ENCODE measurements around the gene ZNF546.
A peak's percentile ranks its signal among the peaks of the same experiment; 100 is the strongest.

ZNF546 gene

GRCh38 chr19:39970675-39971379 is 26.0 kb upstream of the ZNF546 start, which contains the start of gene PSMC4:
Gene PSMC4 (plus strand): TSS chr19:39971165. CDS start chr19:39971203, 38 bp downstream.
- Mint-ChIP-seq H3K9me3 (no peaks in the 10 kb centered on the region), H3K27me3 (no peaks in the 10 kb centered on the region), H3K4me1 (ENCODE audit: low read depth) (peaks cover 48% of the 10 kb centered on the region), H3K36me3 (ENCODE audit: low read depth) (peaks cover 55% of the 10 kb centered on the region), H3K27ac (peak within 1 kb of the TSS; percentile 99), H3K4me3 (peak within 1 kb of the TSS; percentile 97)

GRCh38 chr19:39971380-39972035 is 25.4 kb upstream of the ZNF546 start:
- peak overlapping the region; percentile 99 for H3K27ac Mint-ChIP-seq
- H3K9me3 Mint-ChIP-seq = no peaks in the 10 kb centered on the region
- peak overlapping the region; percentile 97 for H3K4me3 Mint-ChIP-seq
- peaks cover 48% of the 10 kb centered on the region for H3K4me1 Mint-ChIP-seq (ENCODE audit: low read depth)
- H3K27me3 Mint-ChIP-seq = no peaks in the 10 kb centered on the region
- peaks cover 54% of the 10 kb centered on the region for H3K36me3 Mint-ChIP-seq (ENCODE audit: low read depth)

DNA sequence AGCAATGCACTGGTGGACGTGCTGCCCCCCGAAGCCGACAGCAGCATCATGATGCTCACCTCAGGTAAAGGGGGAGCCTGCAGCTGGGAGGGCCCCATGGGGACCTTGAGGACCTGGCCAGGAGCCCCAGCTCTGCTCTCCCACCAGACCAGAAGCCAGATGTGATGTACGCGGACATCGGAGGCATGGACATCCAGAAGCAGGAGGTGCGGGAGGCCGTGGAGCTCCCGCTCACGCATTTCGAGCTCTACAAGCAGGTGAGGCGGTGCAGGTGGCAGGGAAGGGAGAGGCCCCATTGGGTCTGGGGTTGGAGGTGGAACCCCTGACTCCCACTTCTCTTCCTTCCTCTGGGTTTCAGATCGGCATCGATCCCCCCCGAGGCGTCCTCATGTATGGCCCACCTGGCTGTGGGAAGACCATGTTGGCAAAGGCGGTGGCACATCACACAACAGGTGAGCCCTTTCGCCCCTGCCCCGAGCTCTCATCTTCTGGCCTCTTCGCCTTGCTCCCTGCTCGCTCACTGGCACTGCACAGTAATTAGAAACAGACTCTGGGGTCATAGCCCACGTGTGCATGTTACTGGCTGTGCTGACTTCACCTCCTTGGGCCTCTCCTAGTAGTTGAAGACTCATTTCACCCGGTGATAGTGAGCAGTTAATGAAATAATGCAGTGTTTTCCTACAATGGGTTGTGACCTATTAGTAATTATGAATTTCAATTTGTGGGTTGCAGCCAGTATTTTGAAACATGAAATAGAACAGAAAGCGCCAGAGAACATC is 22.3 kb upstream of the ZNF546 start:
- Mint-ChIP-seq H3K27me3 (no peaks in the 10 kb centered on the region), H3K9me3 (no peaks in the 10 kb centered on the region), H3K4me1 (ENCODE audit: low read depth) (peaks cover 35% of the 10 kb centered on the region), H3K36me3 (ENCODE audit: low read depth) (peaks cover 71% of the 10 kb centered on the region), H3K4me3 (no peak overlapping the region), H3K27ac (peak overlapping the region; percentile 65)

DNA sequence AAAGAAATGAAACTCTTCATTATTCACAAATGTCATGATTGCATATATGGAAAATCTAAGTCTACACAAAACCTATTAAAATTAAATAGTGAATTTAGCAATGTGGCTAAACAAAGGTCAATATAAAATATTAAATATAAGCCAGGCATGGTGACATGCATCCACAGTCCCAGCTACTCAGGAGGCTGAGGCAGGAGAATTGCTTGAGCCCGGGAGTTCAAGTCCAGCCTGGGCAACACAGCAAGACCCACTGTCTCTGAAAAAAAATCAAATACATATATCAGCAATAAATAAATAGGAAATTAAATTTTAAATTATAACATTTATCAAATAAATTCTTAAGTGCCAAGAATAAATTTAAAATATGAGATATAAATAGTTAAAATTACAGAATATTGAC is 14.0 kb upstream of the ZNF546 start:
- H3K27ac Mint-ChIP-seq = no peak overlapping the region
- H3K9me3 Mint-ChIP-seq = peaks cover 30% of the 10 kb centered on the region
- H3K36me3 Mint-ChIP-seq (ENCODE audit: low read depth) = peaks cover 95% of the 10 kb centered on the region
- no peaks in the 10 kb centered on the region for H3K27me3 Mint-ChIP-seq
- H3K4me1 Mint-ChIP-seq (ENCODE audit: low read depth) = peaks cover 4% of the 10 kb centered on the region
- no peak overlapping the region for H3K4me3 Mint-ChIP-seq

GRCh38 chr19:39983695-39984300 is 13.1 kb upstream of the ZNF546 start:
- Mint-ChIP-seq H3K27ac (no peak overlapping the region), H3K27me3 (no peaks in the 10 kb centered on the region), H3K4me1 (ENCODE audit: low read depth) (peaks cover 4% of the 10 kb centered on the region), H3K9me3 (peaks cover 30% of the 10 kb centered on the region), H3K4me3 (no peak overlapping the region), H3K36me3 (ENCODE audit: low read depth) (peaks cover 91% of the 10 kb centered on the region)

DNA sequence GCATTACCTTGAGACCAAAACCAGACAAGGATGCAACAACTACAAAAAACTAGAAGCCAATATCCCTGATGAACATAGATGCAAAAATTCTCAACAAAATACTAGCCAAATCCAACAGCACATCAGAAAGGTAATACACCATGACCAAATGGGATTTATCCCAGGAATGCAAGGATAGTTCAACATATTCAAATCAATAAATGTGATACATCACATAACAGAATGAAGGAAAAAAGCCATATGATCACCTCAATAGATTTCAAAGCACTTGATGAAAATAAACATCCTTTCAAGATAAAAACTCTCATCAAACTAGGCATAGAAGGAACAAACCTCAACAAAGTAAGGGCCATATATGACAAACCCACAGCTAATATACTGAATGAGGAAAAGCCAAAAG is 10.2 kb upstream of the ZNF546 start:
- Mint-ChIP-seq H3K27me3 (no peaks in the 10 kb centered on the region), H3K27ac (no peak overlapping the region), H3K4me3 (no peak overlapping the region), H3K36me3 (ENCODE audit: low read depth) (peaks cover 67% of the 10 kb centered on the region), H3K4me1 (ENCODE audit: low read depth) (peaks cover 23% of the 10 kb centered on the region), H3K9me3 (peaks cover 30% of the 10 kb centered on the region)

DNA sequence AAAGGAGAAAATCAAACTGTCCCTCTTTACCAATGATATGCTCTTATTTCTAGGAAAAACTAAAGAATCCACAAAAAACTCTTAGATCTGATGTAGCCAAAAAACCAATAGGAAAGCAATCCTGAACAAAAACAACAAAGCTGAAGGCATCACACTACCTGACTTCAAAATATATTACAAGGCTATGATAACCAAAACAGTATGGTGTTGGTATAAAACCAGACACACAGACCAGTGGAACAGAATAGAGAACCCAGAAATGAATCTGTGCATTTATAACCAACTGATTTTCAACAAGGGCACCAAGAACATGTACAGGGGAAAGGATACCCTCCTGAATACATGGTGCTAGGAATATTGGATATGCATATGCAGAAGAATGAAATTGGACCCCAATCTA is 9.7 kb upstream of the ZNF546 start:
- Mint-ChIP-seq H3K9me3 (peaks cover 30% of the 10 kb centered on the region), H3K4me3 (no peak overlapping the region), H3K36me3 (ENCODE audit: low read depth) (peaks cover 64% of the 10 kb centered on the region), H3K27me3 (no peaks in the 10 kb centered on the region), H3K4me1 (ENCODE audit: low read depth) (peaks cover 27% of the 10 kb centered on the region), H3K27ac (no peak overlapping the region)

DNA sequence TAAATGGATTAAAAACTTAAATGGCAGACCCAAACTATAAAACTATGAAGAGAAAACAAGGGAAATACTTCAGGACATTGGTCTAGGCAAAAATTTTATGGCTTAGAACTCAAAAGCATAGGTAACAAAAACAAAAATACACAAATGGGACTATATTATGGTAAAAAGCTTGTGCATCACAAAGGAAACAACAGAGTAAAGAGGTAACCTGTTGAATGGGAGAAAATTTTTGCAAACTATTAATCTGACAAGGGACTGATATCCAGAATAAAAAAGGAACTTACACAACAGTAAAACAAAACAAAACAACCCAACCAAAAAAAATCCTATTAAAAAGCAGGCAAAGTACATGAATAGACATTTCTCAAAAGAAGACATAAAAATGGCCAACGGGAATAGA is 9.3 kb upstream of the ZNF546 start:
- peaks cover 30% of the 10 kb centered on the region for H3K9me3 Mint-ChIP-seq
- peaks cover 59% of the 10 kb centered on the region for H3K36me3 Mint-ChIP-seq (ENCODE audit: low read depth)

GRCh38 chr19:39993605-39994004 is 3.3 kb upstream of the ZNF546 start:
- peaks cover 74% of the 10 kb centered on the region for H3K4me1 Mint-ChIP-seq (ENCODE audit: low read depth)
- H3K27ac Mint-ChIP-seq = no peak overlapping the region
- peaks cover 20% of the 10 kb centered on the region for H3K9me3 Mint-ChIP-seq
- H3K36me3 Mint-ChIP-seq (ENCODE audit: low read depth) = peaks cover 38% of the 10 kb centered on the region
- no peak overlapping the region for H3K4me3 Mint-ChIP-seq
- H3K27me3 Mint-ChIP-seq = no peaks in the 10 kb centered on the region

More for the DNA sequence above, 9.3 kb upstream of the ZNF546 start:
- no peaks in the 10 kb centered on the region for H3K27me3 Mint-ChIP-seq
- no peak overlapping the region for H3K27ac Mint-ChIP-seq
- H3K4me1 Mint-ChIP-seq (ENCODE audit: low read depth) = peaks cover 29% of the 10 kb centered on the region
- H3K4me3 Mint-ChIP-seq = no peak overlapping the region

DNA sequence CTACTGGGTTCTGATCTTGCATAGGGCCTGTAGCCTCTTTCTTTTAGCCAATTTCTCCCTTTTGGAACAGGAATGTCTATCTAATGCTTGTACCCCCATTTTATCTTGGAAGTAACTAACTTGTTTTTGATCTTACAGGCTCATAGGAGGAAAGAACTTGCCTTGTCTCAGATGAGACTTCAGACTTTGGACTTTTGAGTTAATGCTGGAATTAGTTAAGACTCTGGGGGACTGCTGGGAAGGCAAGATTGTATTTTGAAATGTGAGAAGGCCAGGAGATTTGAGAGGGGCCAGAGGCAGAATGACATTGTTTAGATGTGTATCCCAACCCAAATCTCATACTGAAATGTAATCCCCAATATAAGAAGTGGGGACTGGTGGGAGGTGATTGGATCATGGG is 2.5 kb upstream of the ZNF546 start:
- peaks cover 33% of the 10 kb centered on the region for H3K36me3 Mint-ChIP-seq (ENCODE audit: low read depth)
- peaks cover 71% of the 10 kb centered on the region for H3K4me1 Mint-ChIP-seq (ENCODE audit: low read depth)
- H3K27ac Mint-ChIP-seq = no peak overlapping the region
- no peak overlapping the region for H3K4me3 Mint-ChIP-seq
- peaks cover 20% of the 10 kb centered on the region for H3K9me3 Mint-ChIP-seq
- no peaks in the 10 kb centered on the region for H3K27me3 Mint-ChIP-seq

- Mint-ChIP-seq H3K4me1 (ENCODE audit: low read depth) (peaks cover 63% of the 10 kb centered on the region), H3K4me3 (peak overlapping the region; percentile 97), H3K36me3 (ENCODE audit: low read depth) (peaks cover 38% of the 10 kb centered on the region)
Observed at GRCh38 chr19:39995794-39996193, 1.1 kb upstream of the ZNF546 start.

GRCh38 chr19:39996218-39996810 is 546 bp upstream of the ZNF546 start:
- peaks cover 20% of the 10 kb centered on the region for H3K9me3 Mint-ChIP-seq
- no peaks in the 10 kb centered on the region for H3K27me3 Mint-ChIP-seq
- peaks cover 58% of the 10 kb centered on the region for H3K4me1 Mint-ChIP-seq (ENCODE audit: low read depth)
- H3K36me3 Mint-ChIP-seq (ENCODE audit: low read depth) = peaks cover 38% of the 10 kb centered on the region
- H3K4me3 Mint-ChIP-seq = peak overlapping the region; percentile 97
- H3K27ac Mint-ChIP-seq = peak overlapping the region; percentile 96

More at GRCh38 chr19:39995794-39996193, 1.1 kb upstream of the ZNF546 start:
- Mint-ChIP-seq H3K27me3 (no peaks in the 10 kb centered on the region), H3K9me3 (peaks cover 20% of the 10 kb centered on the region), H3K27ac (no peak overlapping the region)

GRCh38 chr19:39997638-39998216 is 867 bp downstream of the ZNF546 start:
- peak overlapping the region; percentile 96 for H3K27ac Mint-ChIP-seq
- peak overlapping the region; percentile 97 for H3K4me3 Mint-ChIP-seq
- peaks cover 38% of the 10 kb centered on the region for H3K36me3 Mint-ChIP-seq (ENCODE audit: low read depth)
- H3K27me3 Mint-ChIP-seq = no peaks in the 10 kb centered on the region
- peaks cover 19% of the 10 kb centered on the region for H3K9me3 Mint-ChIP-seq
- peaks cover 47% of the 10 kb centered on the region for H3K4me1 Mint-ChIP-seq (ENCODE audit: low read depth)

DNA sequence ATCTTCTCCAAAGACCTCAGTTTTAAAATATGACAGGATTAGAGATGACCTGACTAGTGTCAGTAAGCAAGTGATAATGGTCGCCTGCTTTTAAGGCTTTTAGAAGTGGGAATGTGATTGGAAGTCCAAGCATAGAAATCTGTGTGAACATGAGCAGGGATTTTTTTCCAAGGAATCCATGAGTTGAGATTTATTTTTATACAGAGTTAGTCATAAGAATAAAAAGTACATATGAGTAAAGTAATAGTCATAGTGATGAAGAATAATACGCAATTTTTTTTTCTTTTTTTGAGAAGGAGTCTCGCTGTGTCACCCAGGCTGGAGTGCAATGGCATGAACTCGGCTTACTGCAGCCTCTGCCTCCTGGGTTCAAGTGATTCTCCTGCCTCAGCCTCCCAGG is 1.6 kb downstream of the ZNF546 start:
- Mint-ChIP-seq H3K27me3 (no peaks in the 10 kb centered on the region), H3K27ac (peak overlapping the region; percentile 96), H3K36me3 (ENCODE audit: low read depth) (peaks cover 31% of the 10 kb centered on the region)

More for the DNA sequence above, 1.6 kb downstream of the ZNF546 start:
- peaks cover 40% of the 10 kb centered on the region for H3K4me1 Mint-ChIP-seq (ENCODE audit: low read depth)
- H3K4me3 Mint-ChIP-seq = no peak overlapping the region
- peaks cover 12% of the 10 kb centered on the region for H3K9me3 Mint-ChIP-seq

Data from stimulated activated naive CD8-positive, alpha-beta T cell treated with anti-CD3 and anti-CD28 coated beads, Interleukin-15, Interleukin-2, amounts not matched to agents 100 ng/mL and 50 ng/mL, for 24 hours (primary cell).